Heart right ventricle (tissue), 16 donors: ENCODE data around the gene MAGEC1. TPM values are rescaled to one million over a fixed set of nuclear protein-coding genes. Genes with fewer than 3 reads are reported as not detected.
"Not testable (repeated sequence)": the region's sequence is repeated elsewhere in the genome, so short reads cannot be mapped to it uniquely, and the experiment has no call there.

Experiments
- ATAC-seq, 8 donors: fragments of 200-7000 bp; cut with Tn5 transposase; one replicate each; pipeline ENCODE4 v1.9.1; 2020; ENCODE audit warnings: mild to moderate bottlenecking in 8 of 8, moderate library complexity in 8 of 8, moderate number of reproducible peaks in 1 of 8
- DNase-seq, 2 donors: peaks; one replicate each; pipeline ENCODE4 v3.0.0-alpha.2; 2020
- H3K27ac ChIP-seq, 10 donors: fragments of 200-600 bp; sonication (generic) in 2 of 10; one replicate each; pipeline versions ENCODE4 v1.5.0 to v1.8.0; 2020 to 2022; ENCODE audit warnings: mild to moderate bottlenecking in 3 of 10
- H3K27me3 ChIP-seq, 7 donors: fragments of 200-600 bp; one replicate each; pipeline ENCODE4 v1.8.0; 2021 to 2022; ENCODE audit warnings: mild to moderate bottlenecking in 2 of 7
- H3K36me3 ChIP-seq, 9 donors: fragments of 200-600 bp; sonication (generic) in 1 of 9; one replicate each; pipeline versions ENCODE4 v1.5.0 to v1.8.0; 2020 to 2022; ENCODE audit warnings: mild to moderate bottlenecking in 2 of 9
- H3K4me1 ChIP-seq, 9 donors: fragments of 200-600 bp; sonication (generic) in 1 of 9; one replicate each; pipeline versions ENCODE4 v1.5.0 to v1.8.0; 2020 to 2022; ENCODE audit warnings: mild to moderate bottlenecking in 4 of 9
- H3K4me3 ChIP-seq, 10 donors: fragments of 200-600 bp; sonication (generic) in 2 of 10; one replicate each; pipeline versions ENCODE4 v1.5.0 to v1.8.0; 2020 to 2022; ENCODE audit warnings: mild to moderate bottlenecking in 7 of 10, moderate library complexity in 2 of 10
- H3K9me3 ChIP-seq, 11 donors: fragments of 200-600 bp in 10 of 11; sonication (generic) in 2 of 11; one replicate each; pipeline versions ENCODE4 v1.5.0 to v1.8.0; 2013 to 2022; ENCODE audit warnings: mild to moderate bottlenecking in 2 of 11, control low read depth in 1 of 11, moderate library complexity in 1 of 11
- CTCF ChIP-seq, 9 donors: fragments of 200-600 bp; sonication (generic) in 2 of 9; IDR thresholded peaks; one replicate each; pipeline versions ENCODE4 v1.5.0 to v1.8.0; 2021 to 2022; ENCODE audit warnings: antibody characterized with exemption in 9 of 9, mild to moderate bottlenecking in 5 of 9, moderate library complexity in 1 of 9
- WGBS, 2 donors: extraction: QIAGEN DNeasy Blood & Tissue Kit; methylation state at CpG; one replicate each; pipeline ENCODE4 v1.1.7; 2013; ENCODE audit warnings: inconsistent platforms in 1 of 2; 5-methylcytosine and 5-hydroxymethylcytosine counted together
- intact Hi-C, 10 donors: fragments of 100-400 bp; cut with DNase I; formaldehyde crosslinking; loops; one replicate each; pipeline versions ENCODE4 v1.11.1 to v1.14.2; 2022
- long read RNA-seq, 3 donors: library from polyadenylated mRNA; unstranded; transcript quantifications; one replicate each; pipeline ENCODE4 v2.0.0, GENCODE V29; 2020 to 2021
- polyA plus RNA-seq, 2 donors: library from polyadenylated mRNA; stranded (reverse); fragments of 200-250 nt; gene quantifications; one replicate each; pipeline ENCODE4 v1.2.3, GENCODE V29; 2013
- total RNA-seq, 10 donors: library from RNA; stranded (reverse); fragmentation: NEBNext Ultra II Directional in 3 of 10; extraction: Animal tissue kit (Norgen Biotek cat#: 25700) in 3 of 10; gene quantifications; one replicate each; pipeline versions ENCODE4 v1.2.1 to v1.2.4, GENCODE V29; 2021 to 2023
- donor health status: Arrhythmogenic right ventricular cardiomyopathy.
- donor health status: ischemic (EF 13 %, LVEDD 7.1; RV severe dilation, severe dysfunction).
- donor health status: healthy with polysubstance abuse.
- donor health status: DM: no; HTN: yes; CAD: no.
- donor health status: DM: no; HTN: no; CAD: no.
- donor health status: ischemic (EF 25% LVEDD 6.9; RV normal size, moderate dysfunction).
- donor health status: ischemic (EF 25% LVEDD 5.7; RV mildly dilated, moderate dysfunction).
- donor health status: healthy.
- donor health status: DM: yes; HTN: yes; CAD: no.
- donor health status: Ischemic cardiomyopathy.
- donor health status: ischemic (EF 35%, LVEDD 5.7; RV mildly dilated, moderate dysfunction).
- donor health status: nonischemic (EF 11% LVEDD 7.7; RV severe dilation, severe dysfunction).
- donor health status: DM: yes; HTN: yes; CAD: no.
- donor health status: PGD.
- donor health status: ischemic (EF 29% LVEDD 5.4; RV normal size, mild dysfunction).
- donor health status: nonischemic (EF 23%, LVEDD 6.1; RV moderate dilation, normal function).

Gene MAGEC1
- total RNA-seq (not detected), polyA plus RNA-seq (not detected)
- long read RNA-seq, donor 1: 0 reads
- long read RNA-seq, donor 2: 0 reads
- long read RNA-seq, donor 3: 0 reads

GRCh38 chrX:141903400-141904155 is at the start of gene MAGEC1:
Gene MAGEC1, plus strand, starts transcription at chrX:141903894. Its CDS starts 1,179 bp downstream, at chrX:141905073.
- no peaks in the 10 kb centered on the region for H3K9me3 ChIP-seq
- H3K27me3 ChIP-seq: no peaks in the 10 kb centered on the region
- TF ChIP-seq CTCF (IDR thresholded peaks at IDR 0.05): no peak
- no peak within 1 kb of the TSS for H3K4me3 ChIP-seq
- no peak within 1 kb of the TSS for H3K27ac ChIP-seq
- no peaks in the 10 kb centered on the region for H3K36me3 ChIP-seq
- no peak for DNase-seq
- H3K4me1 ChIP-seq: no peaks in the 10 kb centered on the region
- intact Hi-C loops: no loop called here
- ATAC-seq: no peak
- 89 to 94% methylated on average over 16 to 22 of the region's 25 CpGs for WGBS, 2 donors

DNA sequence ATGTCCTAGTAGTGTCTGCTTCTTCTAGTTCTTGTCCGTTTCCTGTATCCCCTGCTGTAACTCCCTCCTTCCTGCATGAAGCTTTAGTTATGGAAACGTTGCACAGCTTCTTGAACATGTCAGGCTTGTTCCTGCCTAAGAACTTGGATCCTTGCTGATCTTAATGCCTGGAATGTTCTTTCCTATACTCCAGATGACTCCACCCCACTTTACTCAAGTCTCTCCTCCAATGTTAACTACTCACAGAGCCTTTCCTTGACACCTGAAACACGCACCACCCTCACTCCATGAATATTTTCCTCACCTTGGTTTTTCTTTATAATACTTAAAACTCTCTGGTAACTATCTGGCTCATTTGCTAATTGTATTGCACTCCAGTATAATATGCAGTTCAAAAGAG is 46.2 kb upstream of the MAGEC1 start:
- Histone ChIP-seq H3K36me3 (no peaks in the 10 kb centered on the region), H3K4me3 (no peak overlapping the region), H3K27ac (no peak overlapping the region), H3K9me3 (no peaks in the 10 kb centered on the region), H3K27me3 (no peaks in the 10 kb centered on the region), H3K4me1 (no peaks in the 10 kb centered on the region)
- TF ChIP-seq CTCF (IDR thresholded peaks at IDR 0.05): no peak
- WGBS, 2 donors: 35 to 49% methylated on average over 3 of the region's 3 CpGs
- intact Hi-C loops: no loop called here
- DNase-seq (no peak), ATAC-seq (no peak)

GRCh38 chrX:141879616-141880015 is 24.1 kb upstream of the MAGEC1 start:
- DNase-seq: no peak
- Histone ChIP-seq H3K4me1 (no peaks in the 10 kb centered on the region), H3K4me3 (no peak overlapping the region), H3K27ac (no peak overlapping the region), H3K36me3 (no peaks in the 10 kb centered on the region), H3K9me3 (no peaks in the 10 kb centered on the region), H3K27me3 (no peaks in the 10 kb centered on the region)
- intact Hi-C loops: no loop called here
- no peak for ATAC-seq
- no peak for TF ChIP-seq CTCF (IDR thresholded peaks at IDR 0.05)
- 42 to 81% methylated on average over 5 of the region's 5 CpGs for WGBS, 2 donors

DNA sequence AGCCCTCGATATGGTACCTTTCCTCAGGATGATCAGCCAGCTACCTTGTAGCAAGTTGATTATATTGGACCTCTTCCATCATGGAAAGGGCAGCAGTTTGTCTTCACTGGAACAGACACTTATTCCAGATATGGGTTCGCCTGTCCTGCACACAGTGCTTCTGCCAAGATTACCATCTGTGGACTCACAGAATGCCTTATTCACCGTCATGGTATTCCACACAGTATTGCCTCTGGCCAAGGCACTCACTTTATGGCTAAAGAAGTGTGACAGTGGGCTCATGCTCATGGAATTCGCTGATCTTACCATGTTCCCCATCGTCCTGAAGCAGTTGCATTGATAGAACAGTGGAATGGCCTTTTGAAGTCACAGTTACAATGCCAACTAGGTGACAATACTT is 14.9 kb upstream of the MAGEC1 start:
- H3K9me3 ChIP-seq, H3K27ac ChIP-seq, H3K36me3 ChIP-seq, ATAC-seq, H3K27me3 ChIP-seq, H3K4me1 ChIP-seq, H3K4me3 ChIP-seq, intact Hi-C loops, DNase-seq: not testable (repeated sequence)
- 72 to 73% methylated on average over 5 of the region's 5 CpGs for WGBS, 2 donors

GRCh38 chrX:141894733-141895132 is 9.0 kb upstream of the MAGEC1 start:
- H3K27ac ChIP-seq: no peak overlapping the region
- H3K36me3 ChIP-seq: no peaks in the 10 kb centered on the region
- no peak for TF ChIP-seq CTCF (IDR thresholded peaks at IDR 0.05)
- H3K9me3 ChIP-seq: no peaks in the 10 kb centered on the region
- ATAC-seq (no peak), DNase-seq (no peak)
- H3K4me3 ChIP-seq: no peak overlapping the region
- H3K4me1 ChIP-seq: no peaks in the 10 kb centered on the region
- no peaks in the 10 kb centered on the region for H3K27me3 ChIP-seq
- 78 to 81% methylated on average over 6 to 7 of the region's 7 CpGs for WGBS, 2 donors
- intact Hi-C loops: no loop called here
